RWPE1 (cell line): ENCODE results near the gene INSL3.

ENCODE experiments used
- CTCF ChIA-PET: fragments of 350-600 bp; sonication (Branson Sonifier 250); formaldehyde crosslinking; extraction: SDS; loops from one replicate; lab custom pipeline; 2021; lab: Yijun Ruan, JAX
- POLR2A ChIA-PET: fragments of 400-600 bp; formaldehyde crosslinking; extraction: SDS; loops from one replicate; lab custom pipeline; 2020; ENCODE audit warnings: antibody characterized with exemption; ENCODE audit not compliant: low non-redundant PET; lab: Yijun Ruan, JAX
- DNase-seq: peaks from one replicate; pipeline ENCODE4 v3.0.0; 2012; ENCODE audit warnings: low spot score
- H3K27ac ChIP-seq: fragments of 450-650 bp; 2 replicates; pipeline ENCODE4 v1.5.1; 2017
- TF ChIP-seq, protein P1 (sequence below): fragments of 450-650 bp; conservative IDR thresholded peaks from 2 replicates; pipeline ENCODE4 v1.5.1; 2017; ENCODE audit warnings: low read depth, mild to moderate bottlenecking

INSL3 gene

DNA sequence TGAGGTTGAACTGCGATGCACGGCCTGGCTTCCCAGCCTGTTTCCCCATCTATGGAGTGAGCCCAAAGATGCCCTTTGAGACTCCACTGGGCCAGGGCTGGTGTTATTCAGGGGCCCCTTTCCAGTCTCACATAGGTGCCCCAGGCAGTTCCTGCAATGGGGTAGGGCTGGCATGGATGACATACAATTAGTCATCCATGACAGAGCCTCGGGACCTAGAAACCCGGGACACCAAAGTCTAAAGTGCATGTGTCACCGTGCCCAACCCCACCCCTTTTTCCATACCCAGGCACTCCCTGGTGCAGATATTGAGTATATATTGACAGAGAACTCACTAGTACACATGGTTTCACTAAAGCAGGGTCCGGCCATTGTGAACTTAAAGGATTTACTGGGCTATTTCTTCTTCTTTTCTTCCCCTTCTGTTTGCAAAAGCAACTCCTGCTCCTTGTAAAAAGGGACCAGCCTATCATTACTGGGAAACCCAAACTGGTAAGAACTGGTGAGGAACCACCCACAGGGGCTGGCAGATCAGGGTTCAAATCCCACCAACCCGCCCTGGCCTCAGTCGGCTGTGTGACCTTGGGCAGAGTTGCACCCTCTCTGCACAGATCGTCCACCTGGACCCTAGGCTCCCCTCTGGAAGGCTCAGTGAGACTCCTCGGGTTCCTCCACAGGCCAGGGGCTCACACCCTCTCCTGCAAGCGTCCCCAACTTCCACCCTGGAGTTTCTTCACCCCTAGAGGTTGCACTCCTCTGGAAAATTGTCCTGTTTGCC, 23.7 kb downstream of the INSL3 start:
- DNase-seq: peak; percentile 95
- ChIA-PET CTCF (no interaction called here), POLR2A (interaction anchor here (0.5 kb wide), 1 partner anchor 15 kb away, joined by 3 read pairs; no protein-coding TSS in a partner anchor)
- TF ChIP-seq, protein P1, sequence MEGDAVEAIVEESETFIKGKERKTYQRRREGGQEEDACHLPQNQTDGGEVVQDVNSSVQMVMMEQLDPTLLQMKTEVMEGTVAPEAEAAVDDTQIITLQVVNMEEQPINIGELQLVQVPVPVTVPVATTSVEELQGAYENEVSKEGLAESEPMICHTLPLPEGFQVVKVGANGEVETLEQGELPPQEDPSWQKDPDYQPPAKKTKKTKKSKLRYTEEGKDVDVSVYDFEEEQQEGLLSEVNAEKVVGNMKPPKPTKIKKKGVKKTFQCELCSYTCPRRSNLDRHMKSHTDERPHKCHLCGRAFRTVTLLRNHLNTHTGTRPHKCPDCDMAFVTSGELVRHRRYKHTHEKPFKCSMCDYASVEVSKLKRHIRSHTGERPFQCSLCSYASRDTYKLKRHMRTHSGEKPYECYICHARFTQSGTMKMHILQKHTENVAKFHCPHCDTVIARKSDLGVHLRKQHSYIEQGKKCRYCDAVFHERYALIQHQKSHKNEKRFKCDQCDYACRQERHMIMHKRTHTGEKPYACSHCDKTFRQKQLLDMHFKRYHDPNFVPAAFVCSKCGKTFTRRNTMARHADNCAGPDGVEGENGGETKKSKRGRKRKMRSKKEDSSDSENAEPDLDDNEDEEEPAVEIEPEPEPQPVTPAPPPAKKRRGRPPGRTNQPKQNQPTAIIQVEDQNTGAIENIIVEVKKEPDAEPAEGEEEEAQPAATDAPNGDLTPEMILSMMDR: no peak
- peak overlapping the region; percentile 73 for H3K27ac ChIP-seq

DNA sequence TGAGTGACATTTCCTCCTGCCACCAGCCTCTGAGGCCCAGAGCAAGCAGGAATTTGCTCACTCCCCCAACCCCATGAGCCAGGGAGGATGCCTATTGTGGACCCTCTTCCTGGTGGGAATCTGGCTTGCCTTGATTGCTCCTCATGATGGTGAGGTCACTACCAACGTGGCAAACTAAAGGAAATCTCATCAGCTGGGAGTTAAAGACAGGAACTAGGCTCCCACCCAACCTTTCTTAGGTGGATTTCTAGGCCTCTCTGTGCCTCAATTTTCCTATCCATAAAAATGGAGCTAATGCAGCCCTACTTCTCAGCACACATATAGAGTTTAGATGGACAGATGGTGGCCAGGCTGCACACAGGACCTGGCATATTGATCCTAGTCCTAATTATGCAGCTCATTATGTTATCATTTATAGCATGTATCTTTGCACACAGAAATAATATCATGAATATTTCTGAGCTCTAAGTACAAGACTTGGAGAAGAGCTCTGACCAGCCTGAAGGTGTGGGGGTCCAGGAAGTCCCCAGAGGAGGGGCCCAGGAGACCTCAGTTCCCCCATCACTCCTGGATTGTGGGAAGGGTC, 24.4 kb downstream of the INSL3 start:
- DNase-seq: no peak
- POLR2A ChIA-PET: interaction anchor here (0.5 kb wide), 1 partner anchor 15 kb away, joined by 3 read pairs; no protein-coding TSS in a partner anchor
- peak overlapping the region; percentile 73 for H3K27ac ChIP-seq
- TF ChIP-seq, protein P1: no peak
- CTCF ChIA-PET: no interaction called here

DNA sequence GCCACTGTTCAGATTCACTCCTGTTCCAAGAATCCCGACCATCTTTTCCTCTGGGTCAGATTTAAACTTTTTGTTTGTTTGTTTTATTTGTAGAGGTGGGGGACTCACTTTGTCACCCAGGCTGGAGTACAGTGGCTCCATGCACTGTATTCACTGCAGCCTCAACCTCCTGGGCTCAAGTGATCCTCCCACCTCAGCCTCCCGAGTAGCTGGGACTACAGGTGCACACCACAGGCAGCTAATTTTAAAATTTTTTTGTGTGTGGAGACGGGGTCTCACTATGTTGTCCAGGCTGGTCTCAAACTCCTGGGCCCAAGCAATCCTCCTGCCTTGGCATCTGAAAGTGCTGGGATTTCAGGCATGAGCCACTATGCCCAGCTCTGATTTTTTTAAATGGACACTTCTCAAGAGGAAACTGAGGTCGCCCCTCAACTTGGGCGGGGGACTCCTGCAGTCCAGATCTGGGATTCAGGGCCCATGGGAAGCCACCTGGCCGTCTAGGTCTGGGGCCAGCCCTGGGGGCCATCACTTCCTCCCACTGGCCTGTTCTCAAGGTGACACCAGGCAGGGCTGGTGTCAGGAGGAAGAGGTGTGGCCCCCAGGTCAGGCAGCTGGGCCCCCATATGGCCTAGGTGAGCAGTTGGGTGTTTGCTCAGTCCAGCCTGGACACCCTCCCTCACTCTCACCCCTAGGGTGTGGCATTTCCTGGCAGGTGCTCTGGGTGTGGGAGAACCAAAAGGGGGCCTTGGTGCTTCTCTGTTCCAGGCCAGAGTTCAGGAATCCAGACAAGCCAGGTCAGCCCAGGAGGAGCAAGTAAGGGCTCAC, 25.1 kb downstream of the INSL3 start:
- ChIA-PET POLR2A (no interaction called here), CTCF (interaction anchor here (1.3 kb wide), 1 partner anchor 30 kb away, joined by 3 read pairs; no protein-coding TSS in a partner anchor)
- TF ChIP-seq, protein P1: no peak
- H3K27ac ChIP-seq: peak overlapping the region; percentile 73
- DNase-seq: no peak

DNA sequence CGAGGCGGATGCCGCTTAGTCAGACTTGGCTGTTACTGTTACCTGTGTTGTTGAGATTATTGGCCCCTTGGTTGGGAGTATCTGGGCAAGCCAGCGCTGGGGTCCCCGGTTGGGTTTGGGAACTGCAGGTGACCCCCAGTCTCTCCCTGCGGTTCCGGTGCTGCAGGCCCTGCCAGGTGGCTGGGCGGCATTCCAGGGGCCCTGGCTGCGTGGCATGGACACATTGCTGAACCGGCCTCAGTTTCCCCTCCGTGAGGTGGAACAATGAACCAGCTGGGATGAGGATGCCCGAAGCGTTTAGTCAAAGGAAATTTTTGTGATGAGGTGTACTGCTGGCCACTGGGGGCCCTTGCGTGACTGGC, 25.8 kb downstream of the INSL3 start:
- ChIA-PET POLR2A (interaction anchor here (0.5 kb wide), 1 partner anchor 392 kb away, joined by 4 read pairs; no protein-coding TSS in a partner anchor), CTCF (interaction anchor here (0.6 to 1.8 kb wide), 4 partner anchors 10 to 64 kb away, joined by 3 to 8 read pairs (median 4); partner anchors contain the start of gene RPL18A)
- TF ChIP-seq, protein P1: no peak

DNA sequence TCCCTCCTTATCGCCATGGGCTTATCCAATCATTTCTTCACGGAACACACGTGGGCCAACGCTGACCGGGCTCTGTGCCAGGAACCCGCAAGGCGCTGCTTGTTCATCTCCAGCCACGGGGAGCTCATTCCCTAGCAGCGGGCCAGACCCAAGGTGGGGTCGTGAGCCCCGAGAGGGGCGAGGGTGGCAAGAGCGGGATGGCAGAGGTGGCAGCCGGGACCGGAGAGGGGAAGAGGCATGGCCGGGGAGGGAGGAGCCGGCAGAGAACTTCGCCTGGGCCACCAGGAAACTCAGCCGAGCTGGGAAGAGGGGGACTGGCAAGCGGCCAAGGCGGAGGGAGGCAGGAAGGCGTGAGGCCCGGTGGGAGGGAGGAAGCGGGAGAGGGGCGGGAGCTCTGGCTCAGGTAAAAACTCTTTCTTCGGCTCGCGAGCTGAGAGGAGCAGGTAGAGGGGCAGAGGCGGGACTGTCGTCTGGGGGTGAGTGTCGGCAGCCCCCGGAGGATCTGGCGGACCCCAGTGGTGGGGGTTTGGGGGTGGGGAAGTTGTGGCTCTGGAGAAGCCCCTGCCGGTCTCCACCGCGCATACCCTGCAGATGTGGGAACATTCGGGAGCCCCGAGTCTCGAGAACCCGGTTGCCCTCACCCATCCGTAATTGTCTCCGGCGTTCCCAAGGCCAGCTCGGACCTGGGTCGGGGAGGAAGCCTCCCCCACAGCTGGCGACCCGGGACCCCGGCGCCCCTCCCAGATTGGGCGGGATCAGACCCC, 26.4 kb downstream of the INSL3 start, which contains the start of gene B3GNT3:
B3GNT3 (plus strand) TSS at position 408 of the 764 bp plus-strand sequence. CDS start 12,670 bp downstream, outside the sequence.
- DNase-seq: peak; percentile 70
- TF ChIP-seq, protein P1: no peak
- ChIA-PET CTCF (interaction anchor here (0.6 to 1.8 kb wide), 5 partner anchors 10 to 64 kb away, joined by 3 to 8 read pairs (median 5); partner anchors contain the start of gene RPL18A), POLR2A (interaction anchor here (0.5 to 0.6 kb wide), 2 partner anchors 9 to 391 kb away, joined by 3 to 4 read pairs; no protein-coding TSS in a partner anchor)
- peak within 1 kb of the TSS; percentile 73 for H3K27ac ChIP-seq

More for the DNA sequence above, 25.8 kb downstream of the INSL3 start:
- H3K27ac ChIP-seq: peak overlapping the region; percentile 73
- no peak for DNase-seq
